Panc1 (cell line): ENCODE measurements around the gene MAGI2. TPM values are rescaled to one million over a fixed set of nuclear protein-coding genes. Genes with fewer than 3 reads are reported as not detected.

Experiments
- ATAC-seq: fragments of 200-7000 bp; cut with Tn5 transposase; 2 replicates; pipeline ENCODE4 v1.9.1; 2020; ENCODE audit warnings: mild to moderate bottlenecking, moderate library complexity
- BruUV-seq: library from RNA; stranded (reverse); fragments of 400-500 nt; replicated peaks from 2 replicates; lab custom pipeline; 2021; lab: Mats Ljungman, UMichigan
- CTCF ChIA-PET: fragments of 300-600 bp; sonication (Branson Sonifier 250); formaldehyde crosslinking; loops from one replicate; lab custom pipeline; 2022; ENCODE audit warnings: antibody characterized with exemption; lab: Charles Lee
- POLR2A ChIA-PET: fragments of 300-600 bp; sonication (Branson Sonifier 250); formaldehyde crosslinking; loops from one replicate; lab custom pipeline; 2022; ENCODE audit warnings: antibody characterized with exemption; lab: Charles Lee
- DNase-seq: peaks from one replicate; pipeline ENCODE4 v3.0.0-alpha.2; 2010; ENCODE audit warnings: low read depth, low spot score
- H3K27ac ChIP-seq: 2 replicates; pipeline ENCODE4 v1.5.1; 2011; ENCODE audit warnings: mild to moderate bottlenecking, low read length, inconsistent platforms
- H3K27me3 ChIP-seq: fragments of 200-500 bp; sonication (Bioruptor generic); 2 replicates; pipeline ENCODE4 v1.6.0; 2014; ENCODE audit warnings: low read length, inconsistent platforms; ENCODE audit not compliant: control insufficient read depth, insufficient read depth
- H3K36me3 ChIP-seq: fragments of 200-500 bp; sonication (Bioruptor generic); 2 replicates; pipeline ENCODE4 v1.5.1; 2014; ENCODE audit warnings: inconsistent platforms, mild to moderate bottlenecking, low read length, moderate library complexity; ENCODE audit not compliant: control insufficient read depth, insufficient read depth
- H3K4me1 ChIP-seq: 2 replicates; pipeline ENCODE4 v1.5.1; 2011; ENCODE audit warnings: inconsistent platforms, mild to moderate bottlenecking, low read length, moderate library complexity; ENCODE audit not compliant: control insufficient read depth, insufficient read depth
- H3K4me3 ChIP-seq, 2 experiments: 2 replicates each; pipeline ENCODE4 v1.5.1; 2011 to 2012; ENCODE audit warnings: low read depth in 2 of 2, low read length in 2 of 2, mild to moderate bottlenecking in 2 of 2, inconsistent platforms in 1 of 2, moderate library complexity in 1 of 2
- H3K9me3 ChIP-seq: fragments of 200-500 bp; sonication (Bioruptor generic); 2 replicates; pipeline ENCODE4 v1.5.1; 2014; ENCODE audit warnings: low read depth, mild to moderate bottlenecking, inconsistent platforms, low read length, moderate library complexity; ENCODE audit not compliant: control insufficient read depth, insufficient read depth
- POLR2AphosphoS5 ChIP-seq: IDR thresholded peaks from 2 replicates; pipeline ENCODE4 v1.6.1; 2012; ENCODE audit warnings: mild to moderate bottlenecking, low read depth, low read length, moderate library complexity
- REST ChIP-seq, 2 experiments: IDR thresholded peaks; 2 replicates each; pipeline ENCODE4 v1.6.1; 2011 to 2012; ENCODE audit warnings: low read depth in 2 of 2, control low read depth in 1 of 2, low read length in 1 of 2, mild to moderate bottlenecking in 1 of 2, moderate library complexity in 1 of 2; ENCODE audit not compliant: insufficient read depth in 1 of 2
- SIN3A ChIP-seq: IDR thresholded peaks from 2 replicates; pipeline ENCODE4 v1.6.1; 2012; ENCODE audit warnings: low read depth, mild to moderate bottlenecking, low read length, moderate library complexity, borderline replicate concordance; ENCODE audit not compliant: insufficient read depth
- TCF7L2 ChIP-seq: IDR thresholded peaks from 2 replicates; pipeline ENCODE4 v1.6.1; 2011; ENCODE audit warnings: mild to moderate bottlenecking, low read depth, low read length, inconsistent platforms
- in situ Hi-C: cut with HindIII; loops from 2 replicates; pipeline ENCODE4 v1.10.0; 2016; ENCODE audit warnings: low sequenced_read_pairs, low pct_unique_long_range_greater_than_20kb
- intact Hi-C: fragments of 100-400 bp; cut with micrococcal nuclease; formaldehyde crosslinking; loops from one replicate; pipeline ENCODE4 v1.10.0; 2022; ENCODE audit not compliant: unreplicated experiment
- total RNA-seq: library from RNA; stranded (reverse); gene quantifications from one replicate; pipeline ENCODE4 v1.2.1, GENCODE V29; 2021; ENCODE audit not compliant: unreplicated experiment
- TF ChIP-seq, protein P1 (sequence below): fragments of 450-650 bp; IDR thresholded peaks from 2 replicates; pipeline ENCODE4 v1.5.1; 2017; ENCODE audit warnings: mild to moderate bottlenecking

The MAGI2 gene
- total RNA-seq, 1 experiment from 2014 or later, result 5.4 TPM

- BruUV-seq, result no TSS peak
- DNase-seq (no peak), ATAC-seq (no peak)
- TF ChIP-seq REST (IDR thresholded peaks at IDR 0.05; ENCODE audit: insufficient read depth in 1 of 2, low read depth in 2 of 2, low read length in 1 of 2) (no peak), TCF7L2 (no peak), SIN3A (no peak), POLR2AphosphoS5 (no peak)
- TF ChIP-seq, protein P1, sequence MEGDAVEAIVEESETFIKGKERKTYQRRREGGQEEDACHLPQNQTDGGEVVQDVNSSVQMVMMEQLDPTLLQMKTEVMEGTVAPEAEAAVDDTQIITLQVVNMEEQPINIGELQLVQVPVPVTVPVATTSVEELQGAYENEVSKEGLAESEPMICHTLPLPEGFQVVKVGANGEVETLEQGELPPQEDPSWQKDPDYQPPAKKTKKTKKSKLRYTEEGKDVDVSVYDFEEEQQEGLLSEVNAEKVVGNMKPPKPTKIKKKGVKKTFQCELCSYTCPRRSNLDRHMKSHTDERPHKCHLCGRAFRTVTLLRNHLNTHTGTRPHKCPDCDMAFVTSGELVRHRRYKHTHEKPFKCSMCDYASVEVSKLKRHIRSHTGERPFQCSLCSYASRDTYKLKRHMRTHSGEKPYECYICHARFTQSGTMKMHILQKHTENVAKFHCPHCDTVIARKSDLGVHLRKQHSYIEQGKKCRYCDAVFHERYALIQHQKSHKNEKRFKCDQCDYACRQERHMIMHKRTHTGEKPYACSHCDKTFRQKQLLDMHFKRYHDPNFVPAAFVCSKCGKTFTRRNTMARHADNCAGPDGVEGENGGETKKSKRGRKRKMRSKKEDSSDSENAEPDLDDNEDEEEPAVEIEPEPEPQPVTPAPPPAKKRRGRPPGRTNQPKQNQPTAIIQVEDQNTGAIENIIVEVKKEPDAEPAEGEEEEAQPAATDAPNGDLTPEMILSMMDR, result no peak
- no peaks in the 10 kb centered on the region; the same call in 1 of the 2 replicates for H3K27me3 ChIP-seq
- in situ Hi-C loops (no loop called here), intact Hi-C loops (no loop called here)
- no peak overlapping the region for H3K4me3 ChIP-seq
- ChIA-PET POLR2A (no interaction called here), CTCF (interaction anchor here (0.5 kb wide), 1 partner anchor 843 kb away, joined by 4 read pairs; no protein-coding TSS in a partner anchor)
- no peaks in the 10 kb centered on the region for H3K36me3 ChIP-seq
- H3K27ac ChIP-seq, result no peak overlapping the region
- H3K4me1 ChIP-seq, result no peaks in the 10 kb centered on the region
- no peaks in the 10 kb centered on the region for H3K9me3 ChIP-seq
These were observed 548.5 kb downstream of the MAGI2 start for GRCh38 chr7:78904983-78905382.

DNA sequence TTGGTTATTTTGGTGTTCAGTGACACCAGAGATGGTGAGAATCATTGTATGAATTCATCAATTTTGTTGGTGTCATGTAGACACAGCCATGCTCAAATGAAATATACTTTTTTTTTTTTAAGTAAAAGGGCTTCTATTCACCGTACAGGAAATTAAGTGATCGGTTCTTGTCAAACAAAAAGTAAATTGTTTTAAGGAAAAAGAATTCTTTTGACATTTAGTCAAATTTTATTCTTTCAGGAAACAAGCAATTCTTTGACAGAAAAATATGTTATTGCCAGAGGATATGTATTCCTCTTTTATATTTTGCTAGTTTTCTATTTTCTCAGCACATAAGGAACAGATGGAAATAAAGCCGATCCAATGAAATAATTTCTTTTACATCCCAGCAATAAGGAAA is 551.9 kb downstream of the MAGI2 start:
- TF ChIP-seq SIN3A, result no peak
- no peak for TF ChIP-seq TCF7L2
- TF ChIP-seq REST (IDR thresholded peaks at IDR 0.05; ENCODE audit: insufficient read depth in 1 of 2, low read depth in 2 of 2, low read length in 1 of 2), result no peak
- no peak for TF ChIP-seq POLR2AphosphoS5
- TF ChIP-seq, protein P1, result no peak
- Histone ChIP-seq H3K27ac (no peak overlapping the region), H3K9me3 (no peaks in the 10 kb centered on the region), H3K4me3 (no peak overlapping the region), H3K36me3 (no peaks in the 10 kb centered on the region), H3K27me3 (no peaks in the 10 kb centered on the region; the same call in 1 of the 2 replicates), H3K4me1 (no peaks in the 10 kb centered on the region)
- intact Hi-C loops (no loop called here), in situ Hi-C loops (no loop called here)
- CTCF ChIA-PET, result interaction anchor here (0.7 kb wide), 1 partner anchor 336 kb away, joined by 4 read pairs; no protein-coding TSS in a partner anchor
- DNase-seq, result no peak
- POLR2A ChIA-PET, result no interaction called here
- ATAC-seq, result no peak
- BruUV-seq, result no TSS peak
